Endodermal cell (in vitro differentiated cells): Measurements from ENCODE around the gene NFKB1. TPM values are rescaled to one million over a fixed set of nuclear protein-coding genes. Genes with fewer than 3 reads are reported as not detected.

ENCODE experiments used
- DNase-seq: peaks from one replicate; pipeline ENCODE4 v3.0.0-alpha.2; 2017
- H3K27ac ChIP-seq: 2 replicates; pipeline ENCODE4 v1.5.1; 2013; ENCODE audit warnings: mild to moderate bottlenecking, low read depth, low read length, moderate library complexity
- H3K27me3 ChIP-seq: 2 replicates; pipeline ENCODE4 v1.6.1; 2013; ENCODE audit warnings: mild to moderate bottlenecking, low read length, moderate library complexity; ENCODE audit not compliant: insufficient read depth, control insufficient read depth, poor library complexity, severe bottlenecking
- H3K36me3 ChIP-seq: 2 replicates; pipeline ENCODE4 v1.7.0; 2013; ENCODE audit warnings: mild to moderate bottlenecking, low read length, moderate library complexity; ENCODE audit not compliant: control insufficient read depth, insufficient read depth
- H3K4me1 ChIP-seq: one replicate; pipeline ENCODE4 v1.7.0; 2013; ENCODE audit warnings: low read length; ENCODE audit not compliant: control insufficient read depth, insufficient read depth
- H3K4me3 ChIP-seq: 2 replicates; pipeline ENCODE4 v1.5.1; 2013; ENCODE audit warnings: mild to moderate bottlenecking, low read length, moderate library complexity
- H3K9ac ChIP-seq: 2 replicates; pipeline ENCODE4 v1.6.1; 2013; ENCODE audit warnings: mild to moderate bottlenecking, low read length, moderate library complexity; ENCODE audit not compliant: poor library complexity, severe bottlenecking; ENCODE audit errors: extremely low read depth
- H3K9me3 ChIP-seq: 2 replicates; pipeline ENCODE4 v1.6.1; 2013; ENCODE audit warnings: mild to moderate bottlenecking, low read length, moderate library complexity; ENCODE audit not compliant: control insufficient read depth
- H3K27ac Mint-ChIP-seq: 2 replicates; pipeline ENCODE4 v1.8.0; 2020; ENCODE audit warnings: mixed read lengths
- H3K27me3 Mint-ChIP-seq: 2 replicates; pipeline ENCODE4 v1.8.0; 2021; ENCODE audit warnings: mild to moderate bottlenecking, mixed read lengths; ENCODE audit not compliant: insufficient read depth
- H3K36me3 Mint-ChIP-seq: 2 replicates; pipeline ENCODE4 v1.8.0; 2020; ENCODE audit warnings: low read depth, mixed read lengths
- H3K4me1 Mint-ChIP-seq: 2 replicates; pipeline ENCODE4 v1.8.0; 2020; ENCODE audit warnings: mixed read lengths
- H3K4me3 Mint-ChIP-seq: 2 replicates; pipeline ENCODE4 v1.8.0; 2020; ENCODE audit warnings: mild to moderate bottlenecking, moderate library complexity, mixed read lengths
- H3K9me3 Mint-ChIP-seq: 2 replicates; pipeline ENCODE4 v1.8.0; 2020; ENCODE audit warnings: mild to moderate bottlenecking, mixed read lengths
- WGBS, 2 experiments: methylation state at CpG; one replicate each; pipeline versions ENCODE4 v1.1.5 to v1.1.7; 2013; ENCODE audit warnings: missing lambda C conversion rate in 2 of 2, mixed read lengths in 1 of 2; ENCODE audit not compliant: insufficient coverage in 1 of 2, insufficient read length in 1 of 2; 5-methylcytosine and 5-hydroxymethylcytosine counted together
- total RNA-seq, 2 donors: library from RNA; stranded (reverse); fragmentation: NEBNext Ultra II Directional in 1 of 2; extraction: Animal tissue kit (Norgen Biotek cat#: 25700) in 1 of 2; gene quantifications; 2 replicates in 1 of 2; 3 replicates in 1 of 2; pipeline ENCODE4 v1.2.1, GENCODE V29; 2021
- TF ChIP-seq, protein P1 (sequence below): fragments of 200-600 bp; sonication (generic); conservative IDR thresholded peaks from 2 replicates; pipeline ENCODE4 v1.5.0; 2021; ENCODE audit warnings: antibody characterized with exemption, mild to moderate bottlenecking

The NFKB1 gene
- total RNA-seq, 2 donors from 2014 or later: 4.4 to 5.6 TPM

- H3K36me3 ChIP-seq: no peaks in the 10 kb centered on the region
- no peaks in the 10 kb centered on the region for H3K9me3 Mint-ChIP-seq
- H3K9me3 ChIP-seq: no peaks in the 10 kb centered on the region
- WGBS, 2 experiments: 85% methylated on average over 4 of the region's 4 CpGs; no CpG with 5 or more reads in 1 of the 2 experiments
- H3K27ac ChIP-seq: no peak overlapping the region
- H3K4me3 Mint-ChIP-seq: no peak overlapping the region
- no peaks in the 10 kb centered on the region for H3K27me3 ChIP-seq
- H3K9ac ChIP-seq: no peak overlapping the region
- H3K27me3 Mint-ChIP-seq: no peaks in the 10 kb centered on the region
- no peak overlapping the region for H3K4me3 ChIP-seq
- TF ChIP-seq, protein P1, sequence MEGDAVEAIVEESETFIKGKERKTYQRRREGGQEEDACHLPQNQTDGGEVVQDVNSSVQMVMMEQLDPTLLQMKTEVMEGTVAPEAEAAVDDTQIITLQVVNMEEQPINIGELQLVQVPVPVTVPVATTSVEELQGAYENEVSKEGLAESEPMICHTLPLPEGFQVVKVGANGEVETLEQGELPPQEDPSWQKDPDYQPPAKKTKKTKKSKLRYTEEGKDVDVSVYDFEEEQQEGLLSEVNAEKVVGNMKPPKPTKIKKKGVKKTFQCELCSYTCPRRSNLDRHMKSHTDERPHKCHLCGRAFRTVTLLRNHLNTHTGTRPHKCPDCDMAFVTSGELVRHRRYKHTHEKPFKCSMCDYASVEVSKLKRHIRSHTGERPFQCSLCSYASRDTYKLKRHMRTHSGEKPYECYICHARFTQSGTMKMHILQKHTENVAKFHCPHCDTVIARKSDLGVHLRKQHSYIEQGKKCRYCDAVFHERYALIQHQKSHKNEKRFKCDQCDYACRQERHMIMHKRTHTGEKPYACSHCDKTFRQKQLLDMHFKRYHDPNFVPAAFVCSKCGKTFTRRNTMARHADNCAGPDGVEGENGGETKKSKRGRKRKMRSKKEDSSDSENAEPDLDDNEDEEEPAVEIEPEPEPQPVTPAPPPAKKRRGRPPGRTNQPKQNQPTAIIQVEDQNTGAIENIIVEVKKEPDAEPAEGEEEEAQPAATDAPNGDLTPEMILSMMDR: no peak
- no peak overlapping the region for H3K27ac Mint-ChIP-seq
- H3K4me1 ChIP-seq: no peaks in the 10 kb centered on the region
- H3K4me1 Mint-ChIP-seq: no peaks in the 10 kb centered on the region
- no peak for DNase-seq
- H3K36me3 Mint-ChIP-seq: no peaks in the 10 kb centered on the region
Measured at GRCh38 chr4:102560571-102561341, 59.6 kb downstream of the NFKB1 start.

DNA sequence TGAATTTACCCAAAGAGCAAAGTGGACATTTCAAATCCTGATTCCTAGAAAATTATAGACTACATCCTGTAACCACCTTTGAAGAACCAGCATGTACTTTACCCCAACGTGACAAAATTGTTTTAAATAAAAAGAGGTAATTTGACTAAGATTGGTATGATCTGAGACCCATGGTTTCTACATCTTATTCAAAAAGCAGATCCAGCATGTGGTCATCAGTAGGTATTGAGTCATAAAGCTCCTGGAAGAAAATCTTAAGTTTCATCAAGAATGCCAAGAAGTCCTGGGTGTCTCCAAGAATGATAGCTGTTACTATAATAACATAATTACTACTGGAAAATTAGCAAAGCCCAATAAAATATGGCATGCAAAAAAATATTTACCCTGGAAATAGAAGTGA is 61.8 kb downstream of the NFKB1 start:
- WGBS, 2 experiments: 100% methylated on average over 1 of the region's 1 CpG; no CpG with 5 or more reads in 1 of the 2 experiments
- Mint-ChIP-seq H3K4me3 (no peak overlapping the region), H3K27ac (no peak overlapping the region), H3K4me1 (no peaks in the 10 kb centered on the region), H3K36me3 (no peaks in the 10 kb centered on the region), H3K27me3 (no peaks in the 10 kb centered on the region), H3K9me3 (no peaks in the 10 kb centered on the region)
- Histone ChIP-seq H3K4me3 (no peak overlapping the region), H3K9me3 (no peaks in the 10 kb centered on the region), H3K27me3 (no peaks in the 10 kb centered on the region), H3K9ac (no peak overlapping the region), H3K4me1 (no peaks in the 10 kb centered on the region), H3K27ac (no peak overlapping the region), H3K36me3 (no peaks in the 10 kb centered on the region)
- DNase-seq: no peak
- TF ChIP-seq, protein P1: no peak

DNA sequence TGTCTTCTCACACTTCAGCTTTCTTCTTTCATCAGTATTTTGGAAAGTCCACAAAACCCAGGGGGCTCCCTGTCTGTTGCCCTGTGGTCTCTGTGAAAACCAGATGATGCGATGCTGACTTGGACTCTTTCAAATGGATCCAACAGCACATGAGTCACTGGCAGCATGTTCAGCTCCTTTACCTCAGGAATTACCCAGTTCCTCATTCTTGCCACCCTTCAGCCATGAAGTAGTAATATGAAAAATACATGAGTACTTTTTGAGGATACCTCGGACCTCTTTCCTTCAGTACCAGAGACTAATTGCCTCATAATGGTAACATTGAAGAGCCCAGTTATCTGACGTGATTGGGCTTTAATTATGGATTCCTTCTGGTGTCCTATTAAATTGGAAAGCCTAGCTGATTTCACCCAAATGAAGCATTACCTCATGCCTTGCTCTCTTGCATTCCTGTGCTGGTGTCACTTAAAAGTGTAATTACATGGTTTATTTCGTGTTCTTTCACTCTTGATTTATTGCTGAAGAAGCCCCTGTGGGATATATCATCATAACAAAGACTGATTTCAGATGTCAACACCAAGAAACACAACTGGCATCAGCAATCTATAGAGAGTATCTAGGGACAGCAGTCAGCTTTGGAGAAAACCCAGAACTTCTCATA is 63.4 kb downstream of the NFKB1 start:
- H3K27me3 Mint-ChIP-seq: no peaks in the 10 kb centered on the region
- H3K27me3 ChIP-seq: no peaks in the 10 kb centered on the region
- H3K4me1 Mint-ChIP-seq: no peaks in the 10 kb centered on the region
- H3K9me3 ChIP-seq: no peaks in the 10 kb centered on the region
- no peak overlapping the region for H3K9ac ChIP-seq
- no peaks in the 10 kb centered on the region for H3K36me3 ChIP-seq
- no peak overlapping the region for H3K27ac Mint-ChIP-seq
- no peak overlapping the region for H3K4me3 ChIP-seq
- TF ChIP-seq, protein P1: no peak
- no peaks in the 10 kb centered on the region for H3K36me3 Mint-ChIP-seq
- no peak overlapping the region for H3K4me3 Mint-ChIP-seq
- no peaks in the 10 kb centered on the region for H3K4me1 ChIP-seq
- WGBS, 2 experiments: 89 to 95% methylated on average over 3 to 4 of the region's 4 CpGs
- H3K9me3 Mint-ChIP-seq: no peaks in the 10 kb centered on the region
- no peak overlapping the region for H3K27ac ChIP-seq
- no peak for DNase-seq
